Measurements from ENCODE around the gene AGBL4.
A peak's percentile ranks its signal among the peaks of the same experiment; 100 is the strongest.
"Not testable (repeated sequence)": the region's sequence is repeated elsewhere in the genome, so short reads cannot be mapped to it uniquely, and the experiment has no call there.

The AGBL4 gene

DNA sequence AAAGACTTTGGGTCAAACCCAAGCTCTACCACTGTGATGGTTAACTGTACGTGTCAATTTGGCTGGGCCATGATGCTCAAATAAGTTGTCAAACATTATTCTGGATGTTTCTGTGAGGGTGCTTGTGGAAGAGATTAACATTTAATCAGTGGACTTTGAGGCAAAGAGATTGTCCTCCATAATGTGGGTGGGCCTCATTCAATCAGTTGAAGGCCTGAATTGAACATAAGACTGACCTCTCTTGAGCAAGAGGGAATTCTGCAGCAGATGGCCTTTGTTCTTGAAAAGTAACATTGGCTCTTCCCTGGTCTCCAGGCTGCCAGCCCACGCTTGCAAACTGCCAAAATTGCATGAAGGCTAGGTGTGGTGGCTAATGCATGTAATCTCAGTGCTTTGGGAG lies 1457.3 kb downstream of the AGBL4 start:
- DNase-seq, result no peak

DNA sequence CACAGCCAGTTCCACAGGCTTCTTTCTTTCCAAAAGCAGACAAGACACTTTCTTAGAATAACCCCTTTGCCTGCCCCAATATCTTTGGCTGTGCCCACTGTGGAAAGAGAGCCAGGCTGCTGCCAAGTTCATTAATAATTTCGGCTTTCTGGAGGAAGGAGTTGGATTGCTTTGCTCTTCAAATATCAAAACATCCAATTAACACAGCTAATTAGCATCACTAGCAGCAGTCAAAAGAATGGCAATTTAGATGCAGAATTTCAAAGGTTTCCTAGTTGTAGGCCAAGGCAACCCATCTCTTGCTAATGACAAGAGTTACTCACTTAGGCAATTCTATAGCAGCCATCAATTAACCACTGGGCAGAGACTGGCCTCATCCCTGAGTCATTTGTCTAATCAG lies 1460.7 kb downstream of the AGBL4 start:
- no peak for DNase-seq

DNA sequence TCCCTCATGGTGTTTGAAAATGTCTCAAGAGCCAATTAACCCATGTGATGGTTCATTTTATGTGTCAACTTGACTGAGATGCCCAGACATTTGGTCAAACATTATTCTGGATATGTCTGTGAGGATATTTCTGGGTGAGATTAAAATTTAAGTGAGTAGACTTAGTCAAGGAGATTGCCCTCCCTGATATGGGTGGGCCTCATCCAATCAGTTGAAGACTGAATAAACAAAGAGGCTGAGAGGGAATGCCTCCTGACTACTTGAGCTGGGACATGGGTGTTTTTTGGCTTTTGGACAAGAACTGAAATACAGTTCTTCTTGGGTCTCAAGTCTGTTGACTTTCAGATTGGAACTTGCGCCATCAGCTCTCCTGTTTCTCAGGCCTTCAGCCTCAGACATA lies 1462.3 kb downstream of the AGBL4 start:
- DNase-seq, result no peak

DNA sequence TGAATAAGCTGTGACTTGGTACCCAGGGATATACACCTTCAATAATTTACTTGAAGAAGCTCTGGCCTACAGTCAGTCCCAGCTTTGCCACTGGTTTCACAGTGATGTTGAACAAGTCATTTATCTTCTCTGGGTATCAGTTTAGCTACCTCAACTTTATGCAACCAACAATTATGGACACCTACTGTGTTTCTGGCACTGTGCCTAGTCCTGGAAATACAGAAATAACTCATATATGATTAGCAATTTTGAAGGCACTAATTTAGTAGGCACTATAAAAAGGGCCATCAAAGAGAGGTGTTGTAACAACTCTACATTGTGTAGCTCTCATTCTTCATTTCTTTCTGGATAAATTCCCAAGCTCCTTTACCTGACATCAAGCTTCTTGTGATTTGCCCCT lies 1463.2 kb downstream of the AGBL4 start:
- no peak for DNase-seq

DNA sequence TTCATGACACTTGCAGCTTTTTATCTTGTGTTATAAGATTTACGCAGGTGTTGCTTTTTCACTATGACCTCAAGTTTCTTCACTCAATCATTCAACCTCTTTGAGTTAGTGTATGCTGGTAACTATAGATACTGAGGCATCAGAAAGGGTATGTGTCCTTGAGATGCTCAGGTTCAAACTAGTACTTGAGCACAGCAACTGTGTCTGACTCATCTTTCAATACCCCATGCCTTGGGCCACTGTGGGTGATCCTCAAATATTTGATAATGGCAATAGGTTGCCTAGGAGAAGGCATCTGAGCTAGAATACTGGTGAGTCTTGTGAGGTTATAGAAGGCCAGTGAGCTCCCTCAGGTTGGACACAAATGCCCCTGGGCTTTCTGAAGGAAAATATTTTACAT lies 1463.6 kb downstream of the AGBL4 start:
- no peak for DNase-seq

DNA sequence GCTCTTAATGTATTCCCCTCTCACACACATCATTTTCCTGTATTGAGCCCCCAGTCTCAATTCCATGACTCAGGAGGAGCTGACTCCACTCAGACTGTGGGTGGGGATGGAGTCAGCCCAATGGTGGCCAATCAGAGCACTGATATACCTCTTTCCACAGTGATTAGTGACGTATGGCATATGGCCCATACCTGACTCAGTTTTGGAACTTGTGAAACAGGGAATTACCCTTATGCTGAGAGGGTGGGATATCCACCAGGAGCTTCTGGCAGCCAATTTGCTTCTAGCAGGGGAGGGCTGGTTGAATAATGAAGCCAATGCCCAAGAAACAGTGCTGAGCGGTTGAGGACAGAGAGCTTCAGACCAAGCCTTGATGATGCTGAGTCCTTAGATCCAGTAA lies 1465.4 kb downstream of the AGBL4 start:
- DNase-seq, result no peak

DNA sequence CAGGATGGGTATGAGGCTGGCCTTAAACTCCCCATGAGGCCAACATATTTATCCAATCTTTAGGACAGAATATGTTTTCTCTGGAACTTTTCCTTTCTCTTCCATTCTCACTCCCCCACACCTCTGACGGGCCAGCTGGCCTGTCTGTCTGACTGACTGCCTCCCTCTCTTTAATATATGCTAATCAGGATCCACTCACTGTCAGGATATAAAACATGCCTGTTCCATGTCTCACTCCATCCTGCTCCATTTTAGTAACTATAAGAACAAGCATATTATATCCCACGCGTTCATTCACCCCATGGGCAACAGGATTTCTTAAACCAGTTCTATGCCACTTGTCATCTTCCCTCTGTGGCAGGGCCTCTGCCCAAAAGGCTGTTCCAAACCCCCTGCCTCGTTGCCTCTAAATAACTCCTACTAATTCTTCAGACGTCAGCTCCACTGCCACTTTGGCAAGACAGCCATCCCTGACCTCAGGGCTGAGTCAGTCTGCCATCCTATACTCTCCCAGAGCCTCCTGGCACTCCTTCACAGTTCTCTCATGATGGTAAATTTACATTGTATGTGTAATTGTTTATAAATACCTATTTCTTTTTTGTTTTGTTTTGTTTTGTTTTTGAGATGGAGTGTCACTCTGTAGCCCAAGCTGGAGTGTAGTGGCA lies 1467.4 kb downstream of the AGBL4 start:
- DNase-seq, result no peak

DNA sequence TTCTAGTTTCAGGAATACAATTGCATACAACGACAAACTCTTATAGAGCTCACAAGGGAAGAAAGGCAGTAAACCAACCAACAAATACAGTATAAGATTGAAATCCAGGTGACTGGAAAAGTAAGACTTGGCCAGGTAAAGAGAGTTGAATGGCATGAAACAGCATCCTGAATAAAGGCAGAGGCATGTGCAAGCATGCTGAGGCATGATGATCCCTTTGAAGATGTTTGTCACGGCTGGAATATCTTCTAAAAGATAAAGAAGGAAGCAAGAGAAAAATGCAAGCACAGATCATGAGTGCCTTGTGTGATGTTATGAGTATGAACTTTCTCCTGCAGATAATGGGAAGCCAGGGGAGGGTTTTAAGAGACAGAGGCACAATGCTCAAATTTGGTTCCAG lies 1468.5 kb downstream of the AGBL4 start:
- DNase-seq, result no peak

DNA sequence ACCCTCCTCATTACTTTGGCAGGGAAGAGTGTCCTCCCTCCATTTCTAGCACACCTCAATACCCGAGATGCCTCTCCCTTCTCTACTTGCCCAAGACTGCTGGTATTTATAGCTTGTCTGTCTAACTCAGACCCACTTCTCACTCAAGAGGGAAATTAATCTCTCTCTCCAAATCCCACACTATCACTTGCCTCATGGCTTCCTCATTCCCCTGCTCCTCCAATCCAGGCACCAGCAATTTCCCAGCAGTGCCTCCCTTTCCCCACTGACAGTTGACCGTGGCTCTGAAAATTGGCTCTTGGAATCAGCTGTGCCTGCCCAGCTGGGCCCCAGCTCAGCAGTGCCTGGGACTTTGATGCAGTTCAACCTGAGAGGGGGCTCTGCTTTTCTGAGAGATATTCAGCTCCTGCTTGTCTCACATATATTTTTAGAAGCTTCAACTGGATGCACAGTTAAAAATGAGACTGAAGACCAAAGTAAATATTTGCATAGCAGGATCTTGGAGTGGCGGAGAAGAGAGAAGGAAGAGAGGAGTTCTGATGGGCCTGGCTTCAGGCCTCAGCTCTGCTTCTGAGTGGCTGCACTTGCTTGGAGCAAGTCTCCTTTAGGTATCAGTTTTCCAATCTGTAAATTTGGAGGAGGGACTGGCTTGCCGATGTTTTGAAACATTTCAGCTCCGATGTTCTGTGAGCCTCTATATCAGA lies 1470.7 kb downstream of the AGBL4 start:
- no peak for DNase-seq

DNA sequence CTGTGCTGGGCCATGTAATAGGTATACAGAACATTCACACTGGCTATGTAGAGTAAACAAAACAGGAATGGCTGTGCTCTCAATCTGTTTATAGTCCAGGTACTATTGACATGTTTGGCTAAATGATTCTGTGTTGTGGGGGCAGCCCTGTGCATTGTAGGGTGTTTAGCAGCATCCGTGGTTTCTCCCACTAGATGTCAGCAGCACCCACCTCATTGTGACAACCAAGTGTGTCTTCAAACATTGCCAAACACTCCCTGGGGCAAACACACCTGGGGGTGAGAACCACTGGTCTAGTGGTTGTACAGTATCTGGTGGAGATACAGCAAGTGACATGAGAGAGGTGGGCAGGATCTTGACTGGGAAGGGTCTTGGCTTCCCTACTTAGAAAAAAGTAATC lies 1471.3 kb downstream of the AGBL4 start:
- no peak for DNase-seq

DNA sequence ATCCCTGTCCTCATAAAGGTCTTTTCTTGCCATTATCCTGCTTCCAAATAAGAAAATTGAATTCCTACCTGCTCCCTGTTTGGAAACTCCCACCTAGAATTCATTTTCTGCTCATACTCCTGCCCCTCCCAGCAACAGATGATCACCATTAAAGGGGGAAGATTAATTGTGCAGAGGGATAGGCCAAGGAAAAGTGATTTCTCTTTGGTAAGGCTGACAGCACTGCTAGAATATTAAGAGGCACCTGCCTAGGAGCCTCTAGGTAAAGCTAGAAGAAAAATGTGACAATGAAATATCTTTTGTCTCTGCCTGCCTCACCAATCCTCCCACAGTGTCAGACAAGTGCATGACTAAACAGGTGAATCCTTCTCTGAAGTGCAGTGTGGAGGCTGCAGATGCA lies 1474.8 kb downstream of the AGBL4 start:
- no peak for DNase-seq

DNA sequence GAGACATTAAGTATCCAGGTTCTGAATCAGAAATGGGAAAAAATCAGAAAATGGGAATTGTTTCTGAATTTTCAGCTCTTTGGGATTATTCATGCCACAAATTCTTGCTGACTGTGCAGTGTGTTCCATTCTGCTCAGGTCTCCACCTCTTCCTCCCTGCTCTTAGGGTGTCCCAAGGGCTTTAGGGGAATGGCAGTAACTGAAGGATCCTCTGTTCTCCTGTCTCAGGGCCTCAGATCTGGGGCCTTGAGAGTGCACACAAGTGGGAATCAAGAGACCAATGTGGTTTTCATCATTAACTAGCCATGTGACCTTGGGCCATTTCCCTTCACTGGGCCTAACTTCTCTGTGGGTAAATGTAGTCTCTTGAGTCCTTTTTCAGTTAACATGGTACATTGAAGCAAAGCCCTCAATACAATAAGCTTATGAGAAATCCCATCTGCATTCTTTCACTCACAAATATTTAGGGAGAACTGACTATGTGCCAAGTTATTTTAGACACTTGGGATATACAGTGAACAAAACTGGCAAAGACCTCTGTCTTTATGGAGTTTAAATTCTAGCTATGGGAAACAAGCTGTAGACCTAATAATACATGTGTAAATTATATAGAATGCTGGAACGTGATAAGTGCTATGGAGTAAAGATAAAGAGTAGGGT lies 1476.1 kb downstream of the AGBL4 start:
- DNase-seq, result no peak

DNA sequence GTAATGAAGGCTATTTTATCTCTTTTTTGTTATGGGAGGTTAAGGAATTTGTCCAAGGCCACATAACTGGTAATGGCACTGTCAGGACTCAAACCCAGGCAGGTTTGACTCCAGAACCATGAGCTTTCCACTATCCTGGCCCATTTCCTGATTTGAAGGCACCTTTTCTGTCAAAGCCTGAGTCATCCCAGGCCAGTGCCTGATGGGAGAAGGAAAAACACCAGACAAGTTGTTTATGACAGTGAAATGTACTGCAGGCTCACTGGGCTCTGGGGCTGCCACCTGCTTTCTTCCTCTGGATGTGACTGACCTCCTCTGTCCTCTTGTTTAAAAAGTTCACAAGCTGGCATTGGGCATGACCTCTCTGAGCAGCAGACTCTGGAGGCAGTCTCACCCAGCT lies 1479.9 kb downstream of the AGBL4 start:
- DNase-seq, result no peak

DNA sequence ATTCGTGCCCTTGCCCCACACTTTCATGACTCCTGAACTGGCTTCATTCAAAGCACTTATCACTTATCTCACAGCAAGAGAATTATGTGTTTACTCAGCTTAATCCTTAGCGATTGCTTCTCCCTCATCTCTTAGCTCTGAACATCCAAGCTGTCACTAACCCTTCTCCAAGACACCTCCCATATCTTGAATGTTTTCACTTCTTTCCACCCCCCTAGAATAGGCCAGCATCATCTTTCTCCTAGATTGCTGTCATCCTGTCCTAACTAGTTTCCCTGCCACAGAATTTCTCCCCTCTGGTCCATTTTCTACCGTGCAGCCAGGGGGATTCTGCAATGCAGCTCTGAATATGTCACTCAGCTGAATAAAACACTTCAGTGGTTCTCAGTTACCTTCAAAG lies 1483.2 kb downstream of the AGBL4 start:
- no peak for DNase-seq

DNA sequence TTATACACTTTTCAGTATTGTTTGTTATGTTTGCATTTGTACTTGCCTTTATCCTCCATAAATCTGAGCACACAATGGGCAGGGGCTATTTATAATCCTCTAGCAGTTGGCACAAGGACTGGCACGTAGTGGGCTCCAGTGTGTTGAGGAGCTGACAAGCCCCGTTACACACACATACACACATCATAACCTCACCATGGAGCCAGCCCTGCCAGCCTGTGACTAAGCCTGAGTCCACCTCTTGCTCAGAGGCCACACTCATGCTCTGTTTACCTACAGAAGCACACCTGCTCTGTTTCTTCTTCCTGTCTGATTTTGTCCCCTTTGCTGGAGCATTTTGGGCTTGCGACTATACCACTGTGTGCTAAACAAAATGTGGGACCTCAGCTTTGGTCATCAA lies 1487.3 kb downstream of the AGBL4 start:
- no peak for DNase-seq

DNA sequence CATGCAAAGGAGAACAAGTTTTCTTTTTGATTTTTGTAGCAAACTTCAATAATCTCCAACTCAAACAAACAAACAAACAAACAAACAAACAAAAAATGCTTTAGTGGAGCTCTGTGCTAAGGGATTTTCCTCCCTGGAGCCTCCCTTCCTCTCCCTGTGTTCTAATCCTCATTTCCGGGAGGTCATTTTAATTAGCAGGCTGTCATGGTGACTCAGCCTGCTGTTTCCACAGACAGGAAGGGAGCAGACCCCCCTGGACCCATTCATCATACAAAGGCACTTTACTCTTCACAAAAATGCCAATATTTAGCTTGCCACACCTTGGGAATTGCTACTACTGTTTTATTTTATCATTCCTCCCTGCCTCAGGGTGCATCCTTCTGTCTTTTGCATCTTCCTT lies 1490.8 kb downstream of the AGBL4 start:
- DNase-seq, result no peak

DNA sequence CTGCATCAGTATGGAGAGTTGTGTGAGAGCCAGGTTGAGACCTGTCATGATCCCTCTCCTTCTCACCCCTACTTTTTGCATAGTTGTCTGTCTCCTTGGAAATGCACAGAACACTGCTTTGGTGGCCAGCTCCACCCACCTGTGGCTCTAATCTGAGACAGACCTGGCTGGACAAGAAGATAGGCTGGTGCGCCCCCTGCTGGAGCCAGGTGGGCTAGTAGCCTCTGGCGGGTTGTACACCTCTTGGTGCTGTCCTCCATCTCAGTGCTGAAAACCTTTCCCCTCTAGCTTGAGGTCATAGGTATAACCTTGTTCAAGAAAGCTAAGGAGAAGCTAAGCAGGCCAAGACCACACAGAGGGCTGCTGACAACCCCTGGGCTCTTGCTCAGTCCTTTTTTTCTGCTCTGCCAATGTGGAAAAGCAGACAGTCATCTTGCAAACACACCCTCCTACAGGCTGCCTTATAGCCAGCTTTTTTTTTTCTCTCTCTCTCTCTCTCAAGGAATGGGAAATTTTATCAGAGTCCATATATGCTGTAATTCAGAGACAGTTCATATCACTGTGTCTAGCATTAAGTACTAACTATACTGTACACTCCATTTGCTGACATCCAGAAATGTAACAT lies 1492.9 kb downstream of the AGBL4 start:
- DNase-seq, result peak; percentile 60 to 65

DNA sequence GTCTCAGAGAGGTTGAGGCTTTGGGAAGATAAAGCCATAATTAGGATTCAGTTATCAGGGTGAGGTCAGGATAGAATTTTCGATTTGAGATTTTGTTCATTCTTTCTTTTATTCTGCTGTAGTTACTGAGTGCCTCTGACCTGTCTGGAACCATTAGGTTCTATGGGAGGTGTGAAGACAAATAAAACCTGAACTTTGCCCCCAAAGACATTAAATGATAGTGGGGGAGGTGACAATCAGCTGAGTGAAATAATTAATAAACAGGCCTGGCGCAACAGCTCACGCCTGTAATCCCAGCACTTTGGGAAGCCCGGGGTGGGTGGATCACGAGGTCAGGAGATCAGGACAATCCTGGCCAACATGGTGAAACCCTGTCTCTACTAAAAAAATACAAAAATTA lies 1496.7 kb downstream of the AGBL4 start:
- no peak for DNase-seq

DNA sequence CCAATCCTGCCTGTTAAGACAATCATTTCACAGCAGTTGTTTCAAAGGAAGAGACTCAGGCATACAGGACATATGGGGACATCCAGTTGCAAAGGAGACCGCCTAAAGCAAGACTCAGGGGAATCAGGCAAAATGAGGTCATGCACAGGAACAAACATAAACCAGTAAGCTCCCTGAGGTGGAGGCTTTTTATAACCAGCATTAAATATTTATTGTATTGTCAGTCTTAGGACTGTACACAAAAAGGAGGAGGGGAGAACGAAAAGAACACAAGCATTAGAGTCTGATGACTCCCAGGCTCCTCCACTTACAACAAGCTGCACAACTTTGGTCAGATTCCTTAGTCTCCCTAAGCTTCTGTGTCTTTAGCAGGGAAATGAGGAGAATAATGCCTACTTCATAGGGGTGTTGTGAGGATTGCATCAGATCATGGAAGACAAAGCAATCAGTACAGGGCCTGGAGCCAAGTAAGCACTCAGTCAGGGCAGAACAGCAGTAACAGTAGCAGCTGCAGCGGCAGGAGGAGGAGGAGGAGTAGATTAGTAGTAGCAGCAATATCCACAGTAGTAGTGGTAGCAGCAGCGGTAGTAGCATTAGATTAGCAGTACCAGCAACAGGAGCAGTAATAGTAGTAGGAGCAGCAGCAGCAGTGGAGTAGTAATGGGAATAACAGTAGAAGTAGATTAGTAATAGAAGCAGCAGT lies 1497.6 kb downstream of the AGBL4 start:
- no peak for DNase-seq

DNA sequence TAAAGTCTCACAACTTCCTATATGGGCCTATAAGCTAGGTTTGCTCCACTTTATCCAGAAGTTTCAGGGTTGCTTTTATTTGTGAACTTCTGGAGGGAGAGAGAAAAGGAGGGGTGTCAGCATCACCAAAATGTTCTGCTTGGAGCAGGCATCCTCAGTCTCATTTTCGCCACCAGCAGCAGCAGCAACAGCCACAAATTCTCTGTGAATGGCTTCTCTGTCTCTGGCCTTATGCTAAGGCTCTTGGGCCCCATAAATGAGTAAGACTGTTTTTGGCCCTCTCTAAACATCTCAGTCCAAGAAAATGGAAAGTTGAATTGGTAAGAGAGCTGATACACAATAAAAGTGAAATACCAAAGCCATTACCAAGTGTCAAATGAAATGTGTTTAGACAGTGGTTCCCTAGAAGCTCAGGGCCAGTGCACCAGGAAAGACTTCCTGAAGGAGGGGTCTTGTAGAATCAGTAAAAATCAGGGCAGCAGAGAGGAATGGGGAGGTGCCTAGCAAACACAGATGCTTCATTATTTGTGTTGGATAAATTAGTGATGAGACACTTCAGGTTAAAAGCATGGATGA lies 1498.8 kb downstream of the AGBL4 start:
- no peak for DNase-seq

DNA sequence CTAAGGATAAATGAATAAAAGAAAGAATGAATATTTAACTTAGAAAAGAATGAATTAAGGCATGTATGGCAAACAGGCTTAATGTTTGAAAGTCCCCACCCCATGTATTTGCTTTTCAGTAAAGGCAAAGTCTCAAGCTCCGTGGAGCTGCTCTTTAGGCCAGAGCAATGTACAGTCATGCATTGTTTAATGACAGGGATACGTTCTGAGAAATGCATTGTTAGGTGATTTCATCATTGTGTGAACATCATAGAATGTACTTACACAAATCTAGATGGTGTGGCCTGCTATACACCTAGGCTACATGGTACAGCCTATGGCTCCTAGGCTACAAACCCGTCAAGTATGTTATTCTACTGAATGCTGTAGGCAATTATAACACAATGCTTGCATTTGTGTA lies 1500.2 kb downstream of the AGBL4 start:
- no peak for DNase-seq

DNA sequence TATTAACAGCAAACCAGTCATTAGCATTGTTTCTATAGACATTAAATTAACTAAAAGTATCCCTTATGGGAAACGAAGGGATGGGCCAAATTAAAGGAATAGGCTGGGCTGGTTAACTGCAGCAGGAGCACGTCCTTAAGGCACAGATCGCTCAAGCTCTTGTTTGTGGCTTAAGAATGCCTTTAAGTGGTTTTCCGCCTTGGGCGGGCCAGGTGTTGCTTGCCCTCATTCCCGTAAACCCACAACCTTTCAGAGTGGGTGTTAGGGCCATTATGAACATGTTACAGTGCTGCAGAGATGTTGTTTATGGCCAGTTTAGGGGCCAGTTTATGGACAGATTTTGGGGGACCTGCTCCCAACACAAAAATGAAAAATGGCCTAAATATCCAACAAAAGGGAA lies 1503.9 kb downstream of the AGBL4 start:
- DNase-seq, result not testable (repeated sequence)

DNA sequence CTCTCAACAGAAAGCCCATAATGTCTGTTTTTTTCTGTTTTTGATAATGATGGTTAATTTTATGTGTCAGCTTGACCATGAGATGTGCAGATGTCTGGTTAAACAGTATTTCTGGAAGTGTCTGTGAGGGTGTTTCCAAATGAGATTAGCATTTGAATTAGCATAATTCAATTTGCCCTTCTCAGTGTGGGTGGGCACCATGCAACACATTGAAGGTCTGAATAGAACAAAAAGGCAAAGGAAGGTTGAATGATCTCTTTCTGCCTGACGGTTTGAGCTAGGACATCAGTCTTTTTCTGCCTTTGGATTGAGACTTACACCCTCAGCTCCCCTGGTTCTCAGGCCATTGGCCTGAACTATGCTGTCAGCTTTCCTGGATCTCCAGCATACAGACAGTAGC lies 1516.9 kb downstream of the AGBL4 start:
- no peak for DNase-seq
